ENCODE data around the gene IFT80. TPM values are rescaled to one million over a fixed set of nuclear protein-coding genes. Genes with fewer than 3 reads are reported as not detected.

Gene IFT80
- total RNA-seq, 2 experiments from 2014 or later: 16.1 to 18.2 TPM

GRCh38 chr3:160437083-160437455 lies 38.0 kb upstream of the IFT80 start:
- no peaks in the 10 kb centered on the region for H3K27me3 ChIP-seq (ENCODE audit: control insufficient read depth in 1 of 2, insufficient read depth in 2 of 2, low read length in 2 of 2)
- ATAC-seq (ENCODE audit: poor library complexity) (no peak), DNase-seq (no peak)
- peak overlapping the region; percentile 34 for H3K27ac Mint-ChIP-seq
- peaks cover 42% of the 10 kb centered on the region for H3K36me3 ChIP-seq (ENCODE audit: insufficient read depth, low read length)
- H3K27me3 Mint-ChIP-seq: no peaks in the 10 kb centered on the region
- H3K4me1 ChIP-seq (ENCODE audit: insufficient read depth, low read length): peaks cover 7% of the 10 kb centered on the region
- no peak overlapping the region for H3K4me3 Mint-ChIP-seq
- POLR2A ChIA-PET: interaction anchor here (4.2 kb wide), 1 partner anchor 12 kb away, joined by 23 read pairs; the partner anchor contains the start of gene TRIM59
- CTCF ChIA-PET: no interaction called here
- no peak overlapping the region for H3K27ac ChIP-seq (ENCODE audit: low read depth in 1 of 2, low read length in 2 of 2)
- H3K4me1 Mint-ChIP-seq (ENCODE audit: low read depth): peaks cover 61% of the 10 kb centered on the region
- TF ChIP-seq CTCF (IDR thresholded peaks at IDR 0.05): no peak
- peaks cover 88% of the 10 kb centered on the region for H3K36me3 Mint-ChIP-seq (ENCODE audit: low read depth)
- no peaks in the 10 kb centered on the region for H3K9me3 Mint-ChIP-seq
- intact Hi-C loops (cut with DNase I, micrococcal nuclease): no loop called here
- H3K4me3 ChIP-seq (ENCODE audit: low read length): no peak overlapping the region
- no peaks in the 10 kb centered on the region for H3K9me3 ChIP-seq (ENCODE audit: control insufficient read depth in 1 of 2, insufficient read depth in 1 of 2, low read length in 2 of 2)

- Mint-ChIP-seq H3K36me3 (ENCODE audit: low read depth) (peaks cover 88% of the 10 kb centered on the region), H3K4me1 (ENCODE audit: low read depth) (peaks cover 53% of the 10 kb centered on the region), H3K4me3 (no peak overlapping the region), H3K9me3 (no peaks in the 10 kb centered on the region), H3K27me3 (no peaks in the 10 kb centered on the region), H3K27ac (peak overlapping the region; percentile 11)
- DNase-seq (no peak), ATAC-seq (ENCODE audit: poor library complexity) (no peak)
- H3K36me3 ChIP-seq (ENCODE audit: insufficient read depth, low read length): peaks cover 54% of the 10 kb centered on the region
- no peaks in the 10 kb centered on the region for H3K9me3 ChIP-seq (ENCODE audit: control insufficient read depth in 1 of 2, insufficient read depth in 1 of 2, low read length in 2 of 2)
- peaks cover 7% of the 10 kb centered on the region for H3K4me1 ChIP-seq (ENCODE audit: insufficient read depth, low read length)
- TF ChIP-seq CTCF (IDR thresholded peaks at IDR 0.05): no peak
- CTCF ChIA-PET: no interaction called here
- H3K27ac ChIP-seq (ENCODE audit: low read depth in 1 of 2, low read length in 2 of 2): no peak overlapping the region
- H3K4me3 ChIP-seq (ENCODE audit: low read length): no peak overlapping the region
- intact Hi-C loops (cut with DNase I, micrococcal nuclease): no loop called here
- POLR2A ChIA-PET: interaction anchor here (4.2 kb wide), 1 partner anchor 13 kb away, joined by 23 read pairs; the partner anchor contains the start of gene TRIM59
- H3K27me3 ChIP-seq (ENCODE audit: control insufficient read depth in 1 of 2, insufficient read depth in 2 of 2, low read length in 2 of 2): no peaks in the 10 kb centered on the region
Observed at GRCh38 chr3:160435747-160436146, 36.7 kb upstream of the IFT80 start.

GRCh38 chr3:160435095-160435494 lies 36.1 kb upstream of the IFT80 start:
- no peak overlapping the region for H3K27ac Mint-ChIP-seq
- H3K4me1 Mint-ChIP-seq (ENCODE audit: low read depth): peaks cover 47% of the 10 kb centered on the region
- no peak for ATAC-seq (ENCODE audit: poor library complexity)
- POLR2A ChIA-PET: interaction anchor here (0.9 to 4.2 kb wide), 2 partner anchors 9 to 14 kb away, joined by 3 to 23 read pairs; partner anchors contain the start of gene TRIM59
- TF ChIP-seq CTCF (IDR thresholded peaks at IDR 0.05): no peak
- intact Hi-C loops (cut with DNase I, micrococcal nuclease): no loop called here
- Histone ChIP-seq H3K4me3 (ENCODE audit: low read length) (no peak overlapping the region), H3K27me3 (ENCODE audit: control insufficient read depth in 1 of 2, insufficient read depth in 2 of 2, low read length in 2 of 2) (no peaks in the 10 kb centered on the region), H3K9me3 (ENCODE audit: control insufficient read depth in 1 of 2, insufficient read depth in 1 of 2, low read length in 2 of 2) (no peaks in the 10 kb centered on the region), H3K36me3 (ENCODE audit: insufficient read depth, low read length) (peaks cover 56% of the 10 kb centered on the region), H3K27ac (ENCODE audit: low read depth in 1 of 2, low read length in 2 of 2) (no peak overlapping the region), H3K4me1 (ENCODE audit: insufficient read depth, low read length) (peaks cover 7% of the 10 kb centered on the region)
- no peak for DNase-seq
- no peaks in the 10 kb centered on the region for H3K27me3 Mint-ChIP-seq
- H3K36me3 Mint-ChIP-seq (ENCODE audit: low read depth): peaks cover 88% of the 10 kb centered on the region
- no peak overlapping the region for H3K4me3 Mint-ChIP-seq
- no peaks in the 10 kb centered on the region for H3K9me3 Mint-ChIP-seq
- CTCF ChIA-PET: interaction anchor here (1.1 kb wide), 1 partner anchor 32 kb away, joined by 3 read pairs; no protein-coding TSS in a partner anchor
